Panc1 (cell line): ENCODE data around the gene SYTL3. TPM values are rescaled to one million over a fixed set of nuclear protein-coding genes. Genes with fewer than 3 reads are reported as not detected.
"Not testable (repeated sequence)": the region's sequence is repeated elsewhere in the genome, so short reads cannot be mapped to it uniquely, and the experiment has no call there.

ENCODE experiments used
- ATAC-seq: fragments of 200-7000 bp; cut with Tn5 transposase; 2 replicates; pipeline ENCODE4 v1.9.1; 2020; ENCODE audit warnings: mild to moderate bottlenecking, moderate library complexity
- BruUV-seq: library from RNA; stranded (reverse); fragments of 400-500 nt; replicated peaks from 2 replicates; lab custom pipeline; 2021; lab: Mats Ljungman, UMichigan
- CTCF ChIA-PET: fragments of 300-600 bp; sonication (Branson Sonifier 250); formaldehyde crosslinking; loops from one replicate; lab custom pipeline; 2022; ENCODE audit warnings: antibody characterized with exemption; lab: Charles Lee
- POLR2A ChIA-PET: fragments of 300-600 bp; sonication (Branson Sonifier 250); formaldehyde crosslinking; loops from one replicate; lab custom pipeline; 2022; ENCODE audit warnings: antibody characterized with exemption; lab: Charles Lee
- DNase-seq: peaks from one replicate; pipeline ENCODE4 v3.0.0-alpha.2; 2010; ENCODE audit warnings: low read depth, low spot score
- H3K27ac ChIP-seq: 2 replicates; pipeline ENCODE4 v1.5.1; 2011; ENCODE audit warnings: mild to moderate bottlenecking, low read length, inconsistent platforms
- H3K27me3 ChIP-seq: fragments of 200-500 bp; sonication (Bioruptor generic); 2 replicates; pipeline ENCODE4 v1.6.0; 2014; ENCODE audit warnings: low read length, inconsistent platforms; ENCODE audit not compliant: control insufficient read depth, insufficient read depth
- H3K36me3 ChIP-seq: fragments of 200-500 bp; sonication (Bioruptor generic); 2 replicates; pipeline ENCODE4 v1.5.1; 2014; ENCODE audit warnings: inconsistent platforms, mild to moderate bottlenecking, low read length, moderate library complexity; ENCODE audit not compliant: control insufficient read depth, insufficient read depth
- H3K4me1 ChIP-seq: 2 replicates; pipeline ENCODE4 v1.5.1; 2011; ENCODE audit warnings: inconsistent platforms, mild to moderate bottlenecking, low read length, moderate library complexity; ENCODE audit not compliant: control insufficient read depth, insufficient read depth
- H3K4me3 ChIP-seq, 2 experiments: 2 replicates each; pipeline ENCODE4 v1.5.1; 2011 to 2012; ENCODE audit warnings: low read depth in 2 of 2, low read length in 2 of 2, mild to moderate bottlenecking in 2 of 2, inconsistent platforms in 1 of 2, moderate library complexity in 1 of 2
- H3K9me3 ChIP-seq: fragments of 200-500 bp; sonication (Bioruptor generic); 2 replicates; pipeline ENCODE4 v1.5.1; 2014; ENCODE audit warnings: low read depth, mild to moderate bottlenecking, inconsistent platforms, low read length, moderate library complexity; ENCODE audit not compliant: control insufficient read depth, insufficient read depth
- POLR2AphosphoS5 ChIP-seq: IDR thresholded peaks from 2 replicates; pipeline ENCODE4 v1.6.1; 2012; ENCODE audit warnings: mild to moderate bottlenecking, low read depth, low read length, moderate library complexity
- SIN3A ChIP-seq: IDR thresholded peaks from 2 replicates; pipeline ENCODE4 v1.6.1; 2012; ENCODE audit warnings: low read depth, mild to moderate bottlenecking, low read length, moderate library complexity, borderline replicate concordance; ENCODE audit not compliant: insufficient read depth
- TCF7L2 ChIP-seq: IDR thresholded peaks from 2 replicates; pipeline ENCODE4 v1.6.1; 2011; ENCODE audit warnings: mild to moderate bottlenecking, low read depth, low read length, inconsistent platforms
- in situ Hi-C: cut with HindIII; loops from 2 replicates; pipeline ENCODE4 v1.10.0; 2016; ENCODE audit warnings: low sequenced_read_pairs, low pct_unique_long_range_greater_than_20kb
- intact Hi-C: fragments of 100-400 bp; cut with micrococcal nuclease; formaldehyde crosslinking; loops from one replicate; pipeline ENCODE4 v1.10.0; 2022; ENCODE audit not compliant: unreplicated experiment
- total RNA-seq: library from RNA; stranded (reverse); gene quantifications from one replicate; pipeline ENCODE4 v1.2.1, GENCODE V29; 2021; ENCODE audit not compliant: unreplicated experiment
- TF ChIP-seq, protein P1 (sequence below): fragments of 450-650 bp; IDR thresholded peaks from 2 replicates; pipeline ENCODE4 v1.5.1; 2017; ENCODE audit warnings: mild to moderate bottlenecking
- TF ChIP-seq, protein P2 (sequence below), 2 experiments: IDR thresholded peaks; 2 replicates each; pipeline ENCODE4 v1.6.1; 2011 to 2012; ENCODE audit warnings: low read depth in 2 of 2, control low read depth in 1 of 2, low read length in 1 of 2, mild to moderate bottlenecking in 1 of 2, moderate library complexity in 1 of 2; ENCODE audit not compliant: insufficient read depth in 1 of 2

The SYTL3 gene
- total RNA-seq, 1 experiment from 2014 or later = 1.4 TPM

DNA sequence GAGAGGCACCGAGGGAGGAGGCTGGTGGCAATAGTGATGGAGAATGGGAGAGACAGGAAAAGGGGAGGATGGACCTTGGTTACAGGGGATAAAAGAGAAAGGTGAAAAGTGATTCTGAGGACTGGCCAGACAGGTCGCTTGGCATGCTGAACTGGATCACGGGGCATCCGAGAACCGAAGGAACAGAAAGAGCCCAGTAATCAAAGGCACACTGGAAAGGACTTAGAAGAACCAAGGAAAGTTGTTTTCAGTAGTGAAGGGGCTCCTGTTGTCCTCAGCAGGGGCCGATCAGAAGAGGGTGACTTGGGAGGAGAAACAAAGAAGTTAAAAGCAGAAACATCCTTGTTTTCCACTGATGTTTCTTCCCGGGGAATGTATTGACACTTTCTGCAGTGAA, 18.9 kb downstream of the SYTL3 start:
- H3K27ac ChIP-seq = no peak overlapping the region
- intact Hi-C loops (no loop called here), in situ Hi-C loops (no loop called here)
- no peak overlapping the region for H3K4me3 ChIP-seq
- BruUV-seq = no TSS peak
- H3K27me3 ChIP-seq = peaks cover 9% of the 10 kb centered on the region; the same call in 1 of the 2 replicates
- ATAC-seq (no peak), DNase-seq (no peak)
- no peaks in the 10 kb centered on the region for H3K36me3 ChIP-seq
- POLR2A ChIA-PET = no interaction called here
- no peaks in the 10 kb centered on the region for H3K9me3 ChIP-seq
- TF ChIP-seq, protein P1, sequence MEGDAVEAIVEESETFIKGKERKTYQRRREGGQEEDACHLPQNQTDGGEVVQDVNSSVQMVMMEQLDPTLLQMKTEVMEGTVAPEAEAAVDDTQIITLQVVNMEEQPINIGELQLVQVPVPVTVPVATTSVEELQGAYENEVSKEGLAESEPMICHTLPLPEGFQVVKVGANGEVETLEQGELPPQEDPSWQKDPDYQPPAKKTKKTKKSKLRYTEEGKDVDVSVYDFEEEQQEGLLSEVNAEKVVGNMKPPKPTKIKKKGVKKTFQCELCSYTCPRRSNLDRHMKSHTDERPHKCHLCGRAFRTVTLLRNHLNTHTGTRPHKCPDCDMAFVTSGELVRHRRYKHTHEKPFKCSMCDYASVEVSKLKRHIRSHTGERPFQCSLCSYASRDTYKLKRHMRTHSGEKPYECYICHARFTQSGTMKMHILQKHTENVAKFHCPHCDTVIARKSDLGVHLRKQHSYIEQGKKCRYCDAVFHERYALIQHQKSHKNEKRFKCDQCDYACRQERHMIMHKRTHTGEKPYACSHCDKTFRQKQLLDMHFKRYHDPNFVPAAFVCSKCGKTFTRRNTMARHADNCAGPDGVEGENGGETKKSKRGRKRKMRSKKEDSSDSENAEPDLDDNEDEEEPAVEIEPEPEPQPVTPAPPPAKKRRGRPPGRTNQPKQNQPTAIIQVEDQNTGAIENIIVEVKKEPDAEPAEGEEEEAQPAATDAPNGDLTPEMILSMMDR = no peak
- TF ChIP-seq, protein P2, sequence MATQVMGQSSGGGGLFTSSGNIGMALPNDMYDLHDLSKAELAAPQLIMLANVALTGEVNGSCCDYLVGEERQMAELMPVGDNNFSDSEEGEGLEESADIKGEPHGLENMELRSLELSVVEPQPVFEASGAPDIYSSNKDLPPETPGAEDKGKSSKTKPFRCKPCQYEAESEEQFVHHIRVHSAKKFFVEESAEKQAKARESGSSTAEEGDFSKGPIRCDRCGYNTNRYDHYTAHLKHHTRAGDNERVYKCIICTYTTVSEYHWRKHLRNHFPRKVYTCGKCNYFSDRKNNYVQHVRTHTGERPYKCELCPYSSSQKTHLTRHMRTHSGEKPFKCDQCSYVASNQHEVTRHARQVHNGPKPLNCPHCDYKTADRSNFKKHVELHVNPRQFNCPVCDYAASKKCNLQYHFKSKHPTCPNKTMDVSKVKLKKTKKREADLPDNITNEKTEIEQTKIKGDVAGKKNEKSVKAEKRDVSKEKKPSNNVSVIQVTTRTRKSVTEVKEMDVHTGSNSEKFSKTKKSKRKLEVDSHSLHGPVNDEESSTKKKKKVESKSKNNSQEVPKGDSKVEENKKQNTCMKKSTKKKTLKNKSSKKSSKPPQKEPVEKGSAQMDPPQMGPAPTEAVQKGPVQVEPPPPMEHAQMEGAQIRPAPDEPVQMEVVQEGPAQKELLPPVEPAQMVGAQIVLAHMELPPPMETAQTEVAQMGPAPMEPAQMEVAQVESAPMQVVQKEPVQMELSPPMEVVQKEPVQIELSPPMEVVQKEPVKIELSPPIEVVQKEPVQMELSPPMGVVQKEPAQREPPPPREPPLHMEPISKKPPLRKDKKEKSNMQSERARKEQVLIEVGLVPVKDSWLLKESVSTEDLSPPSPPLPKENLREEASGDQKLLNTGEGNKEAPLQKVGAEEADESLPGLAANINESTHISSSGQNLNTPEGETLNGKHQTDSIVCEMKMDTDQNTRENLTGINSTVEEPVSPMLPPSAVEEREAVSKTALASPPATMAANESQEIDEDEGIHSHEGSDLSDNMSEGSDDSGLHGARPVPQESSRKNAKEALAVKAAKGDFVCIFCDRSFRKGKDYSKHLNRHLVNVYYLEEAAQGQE (IDR thresholded peaks at IDR 0.05; ENCODE audit: insufficient read depth in 1 of 2, low read depth in 2 of 2, low read length in 1 of 2) = no peak
- TF ChIP-seq TCF7L2 = no peak
- TF ChIP-seq SIN3A = no peak
- no peak for TF ChIP-seq POLR2AphosphoS5
- no peaks in the 10 kb centered on the region for H3K4me1 ChIP-seq
- CTCF ChIA-PET = no interaction called here

DNA sequence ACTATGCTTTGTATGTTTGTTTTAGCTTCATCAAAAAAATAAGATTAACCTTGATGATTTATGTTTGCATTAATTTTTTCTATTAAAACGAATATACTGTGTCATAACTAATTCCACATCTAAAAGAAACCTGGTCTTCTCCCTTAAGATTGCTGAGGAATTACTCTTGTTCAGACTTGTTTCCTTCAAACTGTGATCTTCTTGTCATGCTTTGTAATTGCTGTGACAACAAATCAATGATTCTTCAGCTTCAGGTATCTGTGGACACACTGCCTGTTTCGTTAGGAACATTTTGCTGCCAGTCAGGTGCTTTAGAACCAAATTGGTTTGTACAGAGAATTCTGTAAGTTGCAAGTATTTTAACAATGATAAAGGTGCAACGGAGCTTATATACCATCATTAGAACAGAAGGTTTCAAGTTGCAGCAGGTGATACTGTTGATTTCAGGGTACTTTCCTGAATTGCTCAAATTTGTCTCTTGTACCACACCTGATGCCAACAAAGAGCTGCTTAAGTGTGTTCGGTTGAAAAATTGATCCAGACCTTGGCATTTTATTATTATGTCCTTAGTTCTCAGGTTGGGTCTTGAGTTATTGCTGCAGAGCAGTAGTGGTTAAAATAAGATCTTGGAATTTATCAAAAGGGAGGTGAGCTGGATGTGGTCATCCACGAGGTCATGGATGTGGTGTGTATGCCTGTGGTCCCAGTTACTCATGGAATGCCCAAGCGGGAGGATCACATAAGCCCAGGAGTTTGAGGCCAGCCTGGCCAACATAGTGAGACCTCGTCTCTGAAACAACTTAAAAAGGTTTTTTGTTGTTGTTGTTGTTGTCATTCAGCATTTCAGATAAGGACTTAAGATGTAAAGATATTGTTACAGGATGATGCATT, 19.5 kb downstream of the SYTL3 start:
- ChIA-PET POLR2A (no interaction called here), CTCF (no interaction called here)
- DNase-seq (no peak), ATAC-seq (no peak)
- no TSS peak for BruUV-seq
- Histone ChIP-seq H3K27ac (no peak overlapping the region), H3K4me3 (no peak overlapping the region), H3K4me1 (no peaks in the 10 kb centered on the region), H3K27me3 (peaks cover 9% of the 10 kb centered on the region; the same call in 1 of the 2 replicates), H3K9me3 (no peaks in the 10 kb centered on the region), H3K36me3 (no peaks in the 10 kb centered on the region)
- TF ChIP-seq, protein P2 (IDR thresholded peaks at IDR 0.05; ENCODE audit: insufficient read depth in 1 of 2, low read depth in 2 of 2, low read length in 1 of 2) = no peak
- TF ChIP-seq TCF7L2 (no peak), POLR2AphosphoS5 (no peak), SIN3A (no peak)
- TF ChIP-seq, protein P1 = no peak
- in situ Hi-C loops = no loop called here
- intact Hi-C loops = no loop called here

DNA sequence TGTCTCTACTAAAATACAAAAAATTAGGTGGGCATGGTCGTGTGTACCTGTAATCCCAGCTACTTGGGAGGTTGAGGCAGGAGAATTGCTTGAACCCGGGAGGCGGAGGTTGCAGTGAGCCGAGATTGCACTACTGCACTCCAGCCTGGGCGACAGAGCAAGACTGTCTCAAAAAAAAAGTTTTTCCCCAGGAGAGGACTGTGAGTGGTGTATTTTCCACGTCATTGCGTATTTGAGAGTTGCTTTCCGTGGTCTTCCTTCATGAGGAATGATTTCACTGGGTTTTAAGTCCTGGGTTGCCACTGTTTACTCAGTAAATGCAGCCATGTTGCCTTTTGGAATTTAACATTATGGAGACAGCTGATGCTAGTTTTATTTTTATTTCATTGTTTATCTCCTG, 22.3 kb downstream of the SYTL3 start:
- H3K4me3 ChIP-seq, H3K4me1 ChIP-seq, intact Hi-C loops, in situ Hi-C loops, BruUV-seq, ATAC-seq, POLR2A ChIA-PET, DNase-seq, H3K27ac ChIP-seq, H3K27me3 ChIP-seq, CTCF ChIA-PET, H3K9me3 ChIP-seq, H3K36me3 ChIP-seq: not testable (repeated sequence)
